Measurements from ENCODE around the gene NDUFA6.
"Not testable (repeated sequence)": the region's sequence is repeated elsewhere in the genome, so short reads cannot be mapped to it uniquely, and the experiment has no call there.

The NDUFA6 gene

DNA sequence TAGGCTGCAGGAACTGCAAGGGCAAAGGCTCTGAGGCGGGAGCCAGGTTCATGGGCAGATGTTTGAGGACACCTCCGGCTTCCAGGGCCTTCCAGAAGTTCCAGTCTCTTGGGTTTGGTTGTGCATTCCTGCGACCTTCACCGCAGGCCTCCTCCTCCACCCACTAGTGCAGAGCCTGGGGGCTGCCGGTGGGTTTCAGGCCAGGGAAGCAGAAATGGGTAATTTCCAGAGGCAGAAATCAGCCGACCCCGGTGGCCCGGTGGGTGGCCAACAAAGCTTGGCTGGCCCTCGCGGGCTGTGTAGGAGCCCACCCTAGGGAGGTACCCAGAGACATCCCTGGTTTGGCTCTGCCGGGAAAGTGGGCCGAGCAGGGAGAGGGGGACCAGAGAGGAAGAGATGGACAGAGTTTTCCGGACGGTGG is 16.9 kb downstream of the NDUFA6 start:
- Histone ChIP-seq H4K20me1 (ENCODE audit: insufficient read depth, low read length) (no peaks in the 10 kb centered on the region), H2AFZ (ENCODE audit: low read length) (no peak overlapping the region), H3K27me3 (replicated peaks; ENCODE audit: insufficient read depth, low read length) (no peaks in the 10 kb centered on the region), H3K4me2 (ENCODE audit: low read depth, low read length) (0 out of 2 replicates have a peak overlapping the region, but pooled peaks have one; percentile 45), H3K4me1 (ENCODE audit: low read length) (peaks cover 12% of the 10 kb centered on the region), H3K4me3 (ENCODE audit: low read length) (no peak overlapping the region), H3K36me3 (replicated peaks; ENCODE audit: insufficient read depth, low read length) (no peaks in the 10 kb centered on the region), H3K79me2 (ENCODE audit: low read length) (no peaks in the 10 kb centered on the region), H3K9me2 (replicated peaks; ENCODE audit: insufficient read depth, low read length) (no peaks in the 10 kb centered on the region), H3K9me3 (replicated peaks; ENCODE audit: insufficient read depth, low read length) (no peaks in the 10 kb centered on the region), H3K9ac (ENCODE audit: low read length) (no peak overlapping the region), H3K27ac (ENCODE audit: low read length) (no peak overlapping the region), H3F3A (ENCODE audit: insufficient read depth, low read length) (peaks cover 14% of the 10 kb centered on the region; the same call in 1 of the 2 replicates)
- TF ChIP-seq EZH2 (optimal IDR thresholded peaks at IDR 0.05; ENCODE audit: low read depth, low read length), result no peak
- TF ChIP-seq EZH2phosphoT487 (IDR thresholded peaks at IDR 0.05; ENCODE audit: low read length), result no peak
- TF ChIP-seq, protein P1, sequence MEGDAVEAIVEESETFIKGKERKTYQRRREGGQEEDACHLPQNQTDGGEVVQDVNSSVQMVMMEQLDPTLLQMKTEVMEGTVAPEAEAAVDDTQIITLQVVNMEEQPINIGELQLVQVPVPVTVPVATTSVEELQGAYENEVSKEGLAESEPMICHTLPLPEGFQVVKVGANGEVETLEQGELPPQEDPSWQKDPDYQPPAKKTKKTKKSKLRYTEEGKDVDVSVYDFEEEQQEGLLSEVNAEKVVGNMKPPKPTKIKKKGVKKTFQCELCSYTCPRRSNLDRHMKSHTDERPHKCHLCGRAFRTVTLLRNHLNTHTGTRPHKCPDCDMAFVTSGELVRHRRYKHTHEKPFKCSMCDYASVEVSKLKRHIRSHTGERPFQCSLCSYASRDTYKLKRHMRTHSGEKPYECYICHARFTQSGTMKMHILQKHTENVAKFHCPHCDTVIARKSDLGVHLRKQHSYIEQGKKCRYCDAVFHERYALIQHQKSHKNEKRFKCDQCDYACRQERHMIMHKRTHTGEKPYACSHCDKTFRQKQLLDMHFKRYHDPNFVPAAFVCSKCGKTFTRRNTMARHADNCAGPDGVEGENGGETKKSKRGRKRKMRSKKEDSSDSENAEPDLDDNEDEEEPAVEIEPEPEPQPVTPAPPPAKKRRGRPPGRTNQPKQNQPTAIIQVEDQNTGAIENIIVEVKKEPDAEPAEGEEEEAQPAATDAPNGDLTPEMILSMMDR (IDR thresholded peaks at IDR 0.05; ENCODE audit: low read length), result no peak
- no peak for DNase-seq

DNA sequence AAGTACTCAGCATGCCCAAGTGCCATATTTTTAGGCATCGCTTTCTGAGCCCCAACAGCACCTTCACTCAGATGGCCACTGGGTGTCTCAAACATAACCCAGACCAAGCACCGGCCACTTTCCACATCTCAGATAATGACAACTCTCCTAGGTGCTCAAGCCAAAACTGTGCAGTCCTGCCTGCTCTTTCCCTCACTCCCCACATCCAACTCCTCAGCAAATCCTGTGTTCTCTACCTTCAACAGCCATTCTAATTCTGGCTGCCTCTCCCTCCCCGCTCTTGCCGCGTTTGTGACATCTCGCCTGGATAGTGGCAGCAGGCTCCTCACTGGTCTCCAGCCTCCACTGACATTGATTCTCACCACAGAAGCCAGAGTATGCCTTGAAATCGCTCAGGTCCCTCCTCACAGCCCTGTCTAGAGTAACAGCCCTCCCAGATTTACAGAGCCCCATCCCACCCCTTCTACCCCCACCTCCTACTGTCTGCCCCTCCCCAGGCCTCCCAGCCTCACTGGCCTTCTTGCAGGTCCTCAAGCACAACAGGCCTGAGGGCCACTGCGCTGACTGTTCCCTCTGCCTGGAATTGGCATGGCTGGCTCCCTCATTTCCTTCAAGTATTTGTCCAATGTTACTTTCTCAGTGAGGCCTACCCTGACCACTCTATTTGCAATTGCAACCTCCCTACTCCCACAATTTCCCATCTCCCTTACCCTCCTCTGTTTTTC is 17.8 kb downstream of the NDUFA6 start:
- Histone ChIP-seq H3K4me2 (ENCODE audit: low read depth, low read length) (no peak overlapping the region), H3K9me3 (replicated peaks; ENCODE audit: insufficient read depth, low read length) (no peaks in the 10 kb centered on the region), H4K20me1 (ENCODE audit: insufficient read depth, low read length) (no peaks in the 10 kb centered on the region), H3K4me1 (ENCODE audit: low read length) (peaks cover 12% of the 10 kb centered on the region), H3K27me3 (replicated peaks; ENCODE audit: insufficient read depth, low read length) (no peaks in the 10 kb centered on the region), H3K79me2 (ENCODE audit: low read length) (no peaks in the 10 kb centered on the region), H2AFZ (ENCODE audit: low read length) (no peak overlapping the region), H3K4me3 (ENCODE audit: low read length) (no peak overlapping the region), H3K36me3 (replicated peaks; ENCODE audit: insufficient read depth, low read length) (no peaks in the 10 kb centered on the region), H3K9ac (ENCODE audit: low read length) (no peak overlapping the region), H3K9me2 (replicated peaks; ENCODE audit: insufficient read depth, low read length) (no peaks in the 10 kb centered on the region), H3K27ac (ENCODE audit: low read length) (no peak overlapping the region), H3F3A (ENCODE audit: insufficient read depth, low read length) (peaks cover 13% of the 10 kb centered on the region; the same call in 1 of the 2 replicates)
- TF ChIP-seq, protein P1 (IDR thresholded peaks at IDR 0.05; ENCODE audit: low read length), result no peak
- TF ChIP-seq EZH2 (optimal IDR thresholded peaks at IDR 0.05; ENCODE audit: low read depth, low read length), result no peak
- TF ChIP-seq EZH2phosphoT487 (IDR thresholded peaks at IDR 0.05; ENCODE audit: low read length), result no peak
- DNase-seq, result no peak

DNA sequence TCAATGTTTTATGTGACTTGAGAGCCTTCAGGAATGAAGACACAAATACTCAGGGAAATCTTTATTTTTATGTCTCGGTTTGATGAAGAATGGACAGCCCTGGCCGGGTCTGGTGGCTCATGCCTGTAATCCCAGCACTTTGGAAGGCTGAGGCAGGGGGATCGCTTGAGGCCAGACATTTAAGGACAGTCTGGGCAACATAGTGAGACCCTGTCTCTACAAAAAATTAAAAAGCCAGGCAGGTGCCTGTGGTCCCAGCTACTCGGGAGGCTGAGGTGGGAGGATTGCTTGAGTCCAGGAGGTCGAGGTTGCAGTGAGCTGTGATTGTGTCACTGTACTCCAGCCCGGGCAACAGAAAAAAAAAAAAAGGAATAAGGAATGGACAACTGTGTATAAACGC is 19.1 kb downstream of the NDUFA6 start:
- H3K4me1 ChIP-seq (ENCODE audit: low read length), result peaks cover 12% of the 10 kb centered on the region
- DNase-seq; H3K9me3 ChIP-seq (replicated peaks; ENCODE audit: insufficient read depth, low read length); H3K27me3 ChIP-seq (replicated peaks; ENCODE audit: insufficient read depth, low read length); H3K9me2 ChIP-seq (replicated peaks; ENCODE audit: insufficient read depth, low read length); H3K36me3 ChIP-seq (replicated peaks; ENCODE audit: insufficient read depth, low read length); H3K79me2 ChIP-seq (ENCODE audit: low read length); H3K27ac ChIP-seq (ENCODE audit: low read length); H4K20me1 ChIP-seq (ENCODE audit: insufficient read depth, low read length): not testable (repeated sequence)
- peaks cover 13% of the 10 kb centered on the region; the same call in 1 of the 2 replicates for H3F3A ChIP-seq (ENCODE audit: insufficient read depth, low read length)
- peak overlapping the region; percentile 99; the same call in 1 of the 2 replicates for H3K4me2 ChIP-seq (ENCODE audit: low read depth, low read length)
- peak overlapping the region; percentile 59; the same call in 1 of the 2 replicates for H3K9ac ChIP-seq (ENCODE audit: low read length)
- H3K4me3 ChIP-seq (ENCODE audit: low read length), result peak overlapping the region; percentile 66
- peak overlapping the region; percentile 94 for H2AFZ ChIP-seq (ENCODE audit: low read length)

All from MM.1S (cell line).